GM18520 (cell line): Measurements from ENCODE around the gene ZNF74.

Experiments
- ATAC-seq: cut with Tn5 transposase; IDR thresholded peaks from one replicate; pipeline ENCODE4 v1.9.1; 2021; ENCODE audit not compliant: unreplicated experiment

ZNF74 gene

GRCh38 chr22:20430720-20431510, 37.0 kb downstream of the ZNF74 start:
- no peak for ATAC-seq

- ATAC-seq: no peak
These were observed 37.7 kb downstream of the ZNF74 start for GRCh38 chr22:20431511-20432192.

GRCh38 chr22:20432244-20432686, 38.3 kb downstream of the ZNF74 start:
- ATAC-seq: no peak

- no peak for ATAC-seq
These were observed 39.2 kb downstream of the ZNF74 start for GRCh38 chr22:20433191-20433590.

DNA sequence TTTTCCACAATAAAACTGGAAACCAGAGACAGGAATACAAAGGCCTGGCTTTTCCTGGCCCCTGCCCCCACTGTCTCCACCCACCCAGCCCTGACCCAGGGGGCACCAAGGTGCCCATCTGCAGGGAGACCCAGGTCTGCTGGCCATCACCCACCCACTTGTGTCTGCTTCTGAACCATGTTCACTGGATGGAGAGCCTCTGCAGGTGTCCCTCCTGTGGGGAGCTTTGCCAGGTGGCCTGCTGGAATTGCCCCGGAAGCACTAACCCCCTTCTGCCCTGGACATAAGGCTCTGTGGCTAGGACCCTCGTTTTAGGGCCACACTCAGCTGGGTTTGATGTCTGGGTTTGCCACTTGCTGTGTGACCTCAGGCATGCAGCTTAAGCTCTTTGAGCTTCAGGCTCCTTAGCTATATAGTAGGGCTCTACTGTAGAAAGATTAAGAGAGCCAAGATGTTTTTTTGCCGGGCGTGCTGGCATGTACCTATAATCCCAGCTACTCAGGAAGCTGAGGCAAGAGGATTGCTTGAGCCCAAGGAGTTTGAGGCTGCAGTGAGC, 39.8 kb downstream of the ZNF74 start:
- ATAC-seq: no peak

GRCh38 chr22:20434264-20434751, 40.4 kb downstream of the ZNF74 start:
- no peak for ATAC-seq

GRCh38 chr22:20434773-20435172, 40.8 kb downstream of the ZNF74 start:
- no peak for ATAC-seq

GRCh38 chr22:20435436-20436306, 41.7 kb downstream of the ZNF74 start:
- ATAC-seq: no peak

DNA sequence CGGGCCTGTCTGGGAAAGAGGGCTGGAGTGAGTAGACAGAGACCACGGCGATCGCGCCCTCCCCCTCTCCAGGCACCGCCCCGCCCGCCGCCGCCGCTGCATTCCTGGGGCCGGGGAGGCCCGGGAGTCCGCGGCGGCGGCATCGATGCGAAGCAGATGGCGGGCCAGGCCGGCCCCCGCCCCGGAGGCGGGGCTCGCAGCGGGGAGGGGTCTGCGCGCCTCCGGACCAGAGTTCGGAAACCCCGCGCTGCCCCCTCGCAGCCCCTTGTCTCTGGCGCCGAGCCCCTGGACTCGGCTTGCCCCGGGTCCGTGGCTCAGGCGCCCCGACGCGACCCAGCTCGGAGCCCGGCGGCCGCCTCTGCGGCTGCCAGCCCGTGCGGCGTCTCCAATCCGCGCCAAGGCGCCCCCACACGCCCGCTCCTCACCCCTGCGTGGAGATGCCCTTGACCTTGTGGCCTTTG, 42.4 kb downstream of the ZNF74 start:
- no peak for ATAC-seq

DNA sequence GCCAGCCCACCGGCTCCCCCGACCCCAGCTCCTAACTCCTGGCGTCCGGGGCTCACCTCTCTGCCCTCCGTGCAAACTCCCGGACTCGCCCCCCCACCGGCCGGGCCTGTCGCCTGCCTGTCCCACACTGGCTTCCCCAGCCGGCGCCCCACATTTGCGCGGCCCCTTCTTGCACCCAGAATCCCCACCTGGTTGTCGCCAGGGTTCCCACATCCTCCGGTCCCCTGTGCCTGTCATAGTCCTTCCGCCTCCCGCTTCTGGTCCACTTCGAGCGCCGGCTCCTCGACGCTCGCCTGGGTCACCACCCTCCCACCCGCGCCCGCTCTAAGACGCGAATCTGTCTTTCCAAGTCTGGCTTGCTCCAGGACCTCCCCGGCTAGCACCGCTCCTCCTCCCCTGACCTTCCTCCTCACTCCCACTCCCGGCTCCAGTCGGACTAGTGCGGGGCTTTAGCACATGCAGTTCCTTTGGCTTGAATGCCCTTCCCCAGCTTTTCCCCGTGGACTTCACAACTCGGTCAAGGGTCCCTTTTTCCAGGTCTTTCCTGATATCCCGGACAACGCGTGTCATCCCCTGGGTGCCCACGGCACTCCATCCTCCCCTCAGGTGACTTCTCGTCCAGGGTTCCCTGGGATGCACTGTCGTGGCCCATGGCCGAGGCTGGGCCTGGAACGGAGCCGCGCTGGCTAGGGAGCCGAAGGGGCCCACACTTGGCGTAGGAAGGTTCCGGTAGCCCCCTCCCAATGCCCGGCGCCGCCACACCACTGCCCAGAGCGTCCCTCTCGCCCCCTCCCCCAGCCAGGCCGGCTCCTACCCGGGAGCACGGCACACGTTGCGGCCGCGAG, 43.0 kb downstream of the ZNF74 start:
- ATAC-seq: no peak

DNA sequence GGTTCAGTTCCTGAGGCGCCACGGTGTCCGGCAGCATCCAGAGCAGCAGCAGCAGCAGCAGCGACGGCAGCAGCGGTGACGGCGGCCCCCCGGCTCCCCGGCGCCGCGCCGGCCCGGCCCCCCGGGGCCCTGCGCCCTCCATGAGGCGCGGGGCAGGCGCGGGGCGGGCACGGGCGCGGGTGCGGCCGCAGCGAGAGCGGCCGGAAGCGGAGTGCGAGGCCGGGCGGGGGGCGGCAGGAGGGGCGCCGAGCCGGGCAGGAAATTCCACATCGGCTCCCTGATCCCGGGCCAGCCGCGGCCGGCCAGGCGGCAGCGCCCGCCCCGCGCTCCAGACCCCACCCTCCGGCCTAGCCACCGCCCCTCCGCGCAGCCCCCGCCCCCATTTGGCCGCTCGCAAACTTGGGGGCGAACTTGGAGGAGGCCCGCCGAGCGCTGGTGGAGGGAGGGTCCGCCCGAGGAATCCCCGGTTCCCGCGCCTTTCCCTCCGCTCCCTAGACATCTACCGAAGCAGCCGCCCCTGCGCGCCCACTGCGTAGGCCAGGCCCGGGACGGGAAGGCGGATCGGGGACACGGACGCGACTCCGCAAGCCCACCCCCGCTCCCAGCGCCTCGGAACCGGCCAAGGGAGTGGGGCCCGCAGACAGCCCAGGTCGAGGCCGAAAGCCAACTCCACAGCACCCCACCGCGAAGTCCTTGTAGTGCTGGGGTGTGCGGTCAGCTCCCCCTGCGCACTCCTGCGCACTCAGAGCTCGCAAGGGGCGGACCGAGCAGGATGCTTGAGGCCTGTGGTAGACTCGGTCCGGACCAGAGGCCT, 43.9 kb downstream of the ZNF74 start, which contains the start of gene SCARF2:
Gene SCARF2 (minus strand): TSS at position 213 of the 814 bp plus-strand sequence. CDS start 71 bp downstream, at position 142.
- ATAC-seq: no peak

DNA sequence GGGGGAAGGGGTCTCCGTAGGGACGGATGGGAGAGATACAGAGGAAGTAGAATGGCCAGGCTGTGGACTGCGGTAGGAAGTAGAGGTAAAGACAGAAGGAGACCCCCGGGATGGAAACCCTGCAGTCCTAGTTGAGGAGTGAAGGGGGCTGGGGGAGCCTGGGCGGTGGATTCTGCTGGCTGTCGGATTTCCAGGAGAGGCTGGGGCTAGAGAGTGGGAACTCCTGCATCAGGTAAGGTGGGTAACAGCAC, 44.4 kb downstream of the ZNF74 start:
- ATAC-seq: no peak

- ATAC-seq: no peak
These were observed 44.9 kb downstream of the ZNF74 start for GRCh38 chr22:20438678-20439492.

- ATAC-seq: no peak
These were observed 45.6 kb downstream of the ZNF74 start for GRCh38 chr22:20439556-20439927.

DNA sequence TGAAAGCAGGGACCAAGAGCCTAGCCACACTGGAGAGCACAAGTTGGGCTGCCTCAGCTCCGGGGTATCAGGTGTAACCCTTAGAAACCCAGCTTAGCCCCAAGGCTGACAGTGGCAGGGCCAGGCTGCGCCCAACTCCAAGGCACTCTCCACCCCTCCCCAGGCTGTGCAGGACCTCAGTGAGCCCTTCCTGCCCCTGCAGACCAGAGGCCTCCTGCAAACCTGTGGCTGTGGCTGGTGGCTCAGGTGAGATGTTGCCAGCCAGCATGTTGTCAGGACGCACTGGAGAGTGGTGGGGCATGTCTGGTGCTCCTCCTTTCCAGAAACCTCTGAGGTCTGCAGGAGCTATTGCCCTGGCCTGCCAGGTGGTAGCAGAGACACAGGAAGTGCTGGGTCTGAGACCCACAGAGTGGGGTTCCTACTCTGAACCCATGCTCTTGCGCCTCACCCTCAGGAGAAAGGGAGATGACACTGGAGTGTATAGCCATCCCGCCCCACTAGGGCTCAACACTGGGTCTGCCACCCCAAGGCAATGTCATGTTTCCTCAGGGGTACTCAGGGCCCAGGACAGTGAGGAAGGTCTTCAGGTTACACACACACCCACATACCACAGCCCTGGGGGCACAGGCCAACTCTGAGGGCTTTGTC, 46.1 kb downstream of the ZNF74 start:
- ATAC-seq: no peak

DNA sequence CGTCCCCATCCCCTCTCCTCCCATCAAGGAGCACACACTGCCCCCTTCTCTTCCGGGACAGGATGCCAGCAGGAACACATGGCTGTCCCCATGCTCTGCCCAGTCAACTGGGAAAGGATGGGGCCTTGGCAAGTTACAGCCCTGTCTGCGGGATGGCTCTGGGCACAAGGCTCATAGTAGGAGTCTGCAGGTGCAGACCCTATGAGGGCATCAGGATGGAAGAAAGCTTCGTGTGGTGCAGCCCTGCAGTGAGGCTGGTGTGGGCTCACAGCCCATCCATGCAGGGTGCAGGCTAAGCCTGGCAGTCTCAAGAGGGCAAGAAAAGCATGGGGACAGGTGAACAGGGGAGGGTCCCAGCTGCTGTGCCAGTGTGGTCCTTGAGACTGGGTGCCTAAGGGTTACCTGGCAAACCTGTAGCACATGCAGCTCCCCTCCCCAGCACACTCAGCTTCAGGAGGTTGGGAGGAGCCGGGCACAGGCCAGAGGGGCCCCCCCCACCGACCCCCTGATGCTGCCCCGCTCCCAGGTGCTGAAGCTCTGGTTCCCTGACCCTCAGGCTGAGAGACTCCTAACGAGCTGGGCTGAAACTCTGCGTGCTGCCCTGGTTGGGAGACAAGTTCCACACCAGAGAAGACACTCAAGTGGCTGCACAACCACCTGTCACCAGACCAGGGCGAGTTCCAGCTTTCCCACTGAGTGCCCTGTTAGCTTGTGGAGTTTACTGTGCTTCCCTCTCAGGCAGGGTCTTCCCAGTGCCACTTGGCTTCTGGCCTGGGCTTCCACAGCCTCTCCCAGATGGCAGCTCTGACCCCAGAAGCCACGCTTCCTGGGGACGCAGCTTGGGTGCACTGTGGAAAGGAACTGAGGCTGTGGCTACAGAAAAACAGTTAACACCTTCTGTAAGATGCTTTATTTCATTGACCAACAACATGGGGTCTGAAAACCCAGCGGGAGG, 47.0 kb downstream of the ZNF74 start:
- ATAC-seq: no peak
